HL-60 (cell line): Measurements from ENCODE around the gene OR1A2.

ENCODE experiments used
- CTCF ChIP-seq: IDR thresholded peaks from one replicate; pipeline ENCODE4 v1.5.1; 2011; ENCODE audit warnings: low read length, control low read depth, inconsistent platforms; ENCODE audit not compliant: insufficient read depth
- GABPA ChIP-seq: IDR thresholded peaks from 2 replicates; pipeline ENCODE4 v1.6.1; 2012; ENCODE audit warnings: low read depth
- POLR2AphosphoS5 ChIP-seq: IDR thresholded peaks from 2 replicates; pipeline ENCODE4 v1.6.1; 2012; ENCODE audit warnings: low read depth
- TF ChIP-seq, protein P1 (sequence below): IDR thresholded peaks from 2 replicates; pipeline ENCODE4 v1.6.1; 2012; ENCODE audit warnings: low read depth; ENCODE audit not compliant: insufficient replicate concordance

GRCh38 chr17:3207367-3207766 lies 10.0 kb downstream of the OR1A2 start, which contains the start of gene OR1A1:
- TF ChIP-seq, protein P1, sequence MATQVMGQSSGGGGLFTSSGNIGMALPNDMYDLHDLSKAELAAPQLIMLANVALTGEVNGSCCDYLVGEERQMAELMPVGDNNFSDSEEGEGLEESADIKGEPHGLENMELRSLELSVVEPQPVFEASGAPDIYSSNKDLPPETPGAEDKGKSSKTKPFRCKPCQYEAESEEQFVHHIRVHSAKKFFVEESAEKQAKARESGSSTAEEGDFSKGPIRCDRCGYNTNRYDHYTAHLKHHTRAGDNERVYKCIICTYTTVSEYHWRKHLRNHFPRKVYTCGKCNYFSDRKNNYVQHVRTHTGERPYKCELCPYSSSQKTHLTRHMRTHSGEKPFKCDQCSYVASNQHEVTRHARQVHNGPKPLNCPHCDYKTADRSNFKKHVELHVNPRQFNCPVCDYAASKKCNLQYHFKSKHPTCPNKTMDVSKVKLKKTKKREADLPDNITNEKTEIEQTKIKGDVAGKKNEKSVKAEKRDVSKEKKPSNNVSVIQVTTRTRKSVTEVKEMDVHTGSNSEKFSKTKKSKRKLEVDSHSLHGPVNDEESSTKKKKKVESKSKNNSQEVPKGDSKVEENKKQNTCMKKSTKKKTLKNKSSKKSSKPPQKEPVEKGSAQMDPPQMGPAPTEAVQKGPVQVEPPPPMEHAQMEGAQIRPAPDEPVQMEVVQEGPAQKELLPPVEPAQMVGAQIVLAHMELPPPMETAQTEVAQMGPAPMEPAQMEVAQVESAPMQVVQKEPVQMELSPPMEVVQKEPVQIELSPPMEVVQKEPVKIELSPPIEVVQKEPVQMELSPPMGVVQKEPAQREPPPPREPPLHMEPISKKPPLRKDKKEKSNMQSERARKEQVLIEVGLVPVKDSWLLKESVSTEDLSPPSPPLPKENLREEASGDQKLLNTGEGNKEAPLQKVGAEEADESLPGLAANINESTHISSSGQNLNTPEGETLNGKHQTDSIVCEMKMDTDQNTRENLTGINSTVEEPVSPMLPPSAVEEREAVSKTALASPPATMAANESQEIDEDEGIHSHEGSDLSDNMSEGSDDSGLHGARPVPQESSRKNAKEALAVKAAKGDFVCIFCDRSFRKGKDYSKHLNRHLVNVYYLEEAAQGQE = no peak
- TF ChIP-seq CTCF = no peak
- no peak for TF ChIP-seq GABPA
- TF ChIP-seq POLR2AphosphoS5 = no peak
